NCI-H446 (cell line): ENCODE measurements around the gene ZNF614.
"Not testable (repeated sequence)": the region's sequence is repeated elsewhere in the genome, so short reads cannot be mapped to it uniquely, and the experiment has no call there.

Experiments
- DNase-seq, 2 experiments: peaks; one replicate each; lab custom pipeline; 2025; lab: John Stamatoyannopoulos, UW

Gene ZNF614

DNA sequence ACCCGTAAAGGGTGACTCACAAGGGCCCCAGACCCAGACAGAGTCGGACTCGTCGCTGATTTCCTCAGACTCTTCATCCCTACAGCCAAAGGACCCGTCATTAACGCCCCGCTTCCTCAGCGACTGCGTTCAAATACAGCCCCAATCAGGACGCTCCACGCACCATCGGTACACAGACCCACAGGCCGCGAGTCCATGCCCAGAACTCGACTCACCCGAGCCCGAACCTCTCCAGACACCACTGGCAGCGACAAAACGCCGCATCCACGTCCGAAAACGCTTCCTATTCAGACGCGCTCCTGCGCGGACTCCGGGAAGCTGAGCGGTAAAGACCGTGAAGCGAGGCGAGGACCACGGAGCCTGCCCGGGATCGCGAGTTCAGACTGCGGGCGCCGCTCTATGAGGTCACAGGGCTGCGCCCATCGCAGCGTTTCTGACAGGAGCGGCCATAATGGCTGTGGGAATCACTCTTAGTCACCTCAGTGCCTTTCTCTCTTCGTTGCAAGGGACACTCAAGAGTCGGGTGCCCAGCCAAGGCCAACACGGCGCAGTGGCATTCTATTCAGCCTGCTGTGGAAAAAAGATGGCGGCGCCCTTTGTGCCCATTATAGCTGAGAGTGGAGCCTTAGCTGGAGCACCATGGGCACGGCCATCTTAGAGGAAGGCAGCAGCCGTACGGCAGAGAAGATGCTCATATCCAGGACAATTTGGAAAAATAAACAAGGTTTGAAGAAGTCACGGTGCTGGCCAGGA, at the start of gene ZNF614:
ZNF614 (minus strand) TSS at position 353 of the 753 bp plus-strand sequence. CDS start 2,634 bp downstream, outside the sequence.
- DNase-seq, result peak; percentile 69 to 85

DNA sequence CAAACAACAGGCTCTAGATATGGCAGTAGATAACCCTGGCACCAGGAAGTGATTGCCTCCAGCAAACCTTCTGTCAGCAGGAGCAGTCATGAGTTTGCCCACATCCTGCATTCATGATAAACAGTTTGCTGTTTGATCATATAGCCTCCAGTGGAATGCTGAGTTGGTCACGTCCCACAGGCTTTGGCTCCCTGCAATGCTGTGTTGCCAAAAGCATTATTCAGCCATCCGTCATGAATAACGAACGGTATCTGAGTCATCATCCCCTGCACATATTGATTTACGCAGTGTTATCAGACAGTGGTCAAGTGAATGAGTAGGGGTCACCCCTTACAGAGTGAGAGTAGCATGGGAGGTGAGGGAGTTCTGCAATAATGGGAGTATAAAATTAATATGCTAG, 42.3 kb upstream of the ZNF614 start:
- no peak for DNase-seq

DNA sequence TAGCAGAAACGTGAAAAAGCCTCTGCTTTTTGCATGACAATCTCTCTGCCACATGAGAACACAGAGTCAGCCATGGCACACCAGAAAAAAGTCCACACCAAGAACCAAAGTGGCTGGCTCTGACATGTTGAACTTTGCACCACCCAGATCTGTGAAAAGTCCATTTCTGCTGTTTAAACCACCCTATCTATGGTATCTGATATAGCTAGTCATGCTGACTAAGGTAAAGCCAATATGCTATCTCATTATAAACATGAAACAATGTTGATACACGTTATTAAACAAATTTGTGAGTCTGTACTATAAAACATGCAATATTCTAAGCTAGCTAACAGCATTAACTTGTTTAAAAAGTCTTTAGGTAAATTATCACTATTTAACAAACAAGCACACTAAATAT, 41.5 kb upstream of the ZNF614 start:
- DNase-seq, result no peak

DNA sequence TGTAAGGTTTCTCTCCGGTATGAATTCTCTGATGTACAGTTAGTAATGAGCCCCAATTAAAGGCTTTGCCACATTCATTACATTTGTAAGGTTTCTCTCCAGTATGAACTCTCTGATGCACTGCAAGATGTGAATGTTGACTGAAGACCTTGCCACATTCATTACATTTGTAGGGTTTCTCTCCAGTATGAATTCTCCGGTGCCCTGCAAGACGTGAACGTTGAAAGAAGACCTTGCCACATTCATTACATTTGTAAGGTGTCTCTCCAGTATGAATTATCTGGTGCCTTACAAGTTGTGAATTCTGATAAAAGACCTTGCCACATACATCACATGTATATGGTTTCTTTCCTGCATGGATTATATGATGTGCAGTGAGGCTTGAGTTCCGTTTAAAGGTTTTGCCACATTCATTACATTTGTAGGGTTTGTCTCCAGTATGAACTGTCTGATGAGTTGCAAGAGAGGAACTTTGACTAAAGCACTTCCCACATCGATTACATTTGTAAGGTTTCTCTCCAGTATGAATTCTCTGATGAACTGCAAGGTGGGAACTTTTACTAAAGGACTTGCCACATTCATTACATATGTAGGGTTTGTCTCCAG, 38.2 kb upstream of the ZNF614 start:
- no peak for DNase-seq

DNA sequence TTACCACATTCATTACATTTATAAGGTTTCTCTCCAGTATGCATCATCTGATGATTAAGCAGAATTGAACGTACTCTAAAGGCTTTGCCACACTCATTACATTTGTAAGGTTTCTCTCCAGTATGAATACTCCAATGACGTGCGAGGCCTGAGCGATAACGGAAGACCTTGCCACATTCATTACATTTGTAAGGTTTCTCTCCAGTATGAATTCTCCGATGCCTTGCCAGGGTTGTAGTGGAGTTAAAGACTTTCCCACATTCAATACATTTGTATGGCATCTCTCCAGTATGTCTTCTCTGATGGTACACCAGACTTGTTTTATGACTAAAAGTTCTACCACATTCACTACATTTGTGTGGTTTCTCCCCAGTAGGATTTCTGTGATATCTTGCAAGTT, 37.2 kb upstream of the ZNF614 start:
- no peak for DNase-seq

DNA sequence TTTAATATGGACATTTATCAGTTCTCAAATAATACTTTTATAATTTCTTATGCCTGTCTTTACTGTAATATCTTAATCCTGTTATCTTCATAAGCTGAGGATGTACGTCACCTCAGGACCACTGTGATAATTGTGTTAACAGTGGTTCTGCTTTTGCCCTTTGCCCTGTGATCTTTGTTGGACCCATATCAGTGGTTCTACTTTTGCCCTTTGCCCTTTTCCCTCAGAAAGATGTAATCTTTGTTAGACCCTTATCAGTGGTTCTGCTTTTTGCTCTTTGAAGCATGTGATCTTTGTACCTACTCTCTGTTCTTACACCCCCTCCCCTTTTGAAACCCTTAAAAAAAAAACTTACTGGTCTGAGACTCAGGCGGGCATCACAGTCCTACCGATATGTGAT, 28.3 kb upstream of the ZNF614 start:
- not testable (repeated sequence) for DNase-seq

GRCh38 chr19:52051736-52052135, 23.6 kb upstream of the ZNF614 start:
- not testable (repeated sequence) for DNase-seq

DNA sequence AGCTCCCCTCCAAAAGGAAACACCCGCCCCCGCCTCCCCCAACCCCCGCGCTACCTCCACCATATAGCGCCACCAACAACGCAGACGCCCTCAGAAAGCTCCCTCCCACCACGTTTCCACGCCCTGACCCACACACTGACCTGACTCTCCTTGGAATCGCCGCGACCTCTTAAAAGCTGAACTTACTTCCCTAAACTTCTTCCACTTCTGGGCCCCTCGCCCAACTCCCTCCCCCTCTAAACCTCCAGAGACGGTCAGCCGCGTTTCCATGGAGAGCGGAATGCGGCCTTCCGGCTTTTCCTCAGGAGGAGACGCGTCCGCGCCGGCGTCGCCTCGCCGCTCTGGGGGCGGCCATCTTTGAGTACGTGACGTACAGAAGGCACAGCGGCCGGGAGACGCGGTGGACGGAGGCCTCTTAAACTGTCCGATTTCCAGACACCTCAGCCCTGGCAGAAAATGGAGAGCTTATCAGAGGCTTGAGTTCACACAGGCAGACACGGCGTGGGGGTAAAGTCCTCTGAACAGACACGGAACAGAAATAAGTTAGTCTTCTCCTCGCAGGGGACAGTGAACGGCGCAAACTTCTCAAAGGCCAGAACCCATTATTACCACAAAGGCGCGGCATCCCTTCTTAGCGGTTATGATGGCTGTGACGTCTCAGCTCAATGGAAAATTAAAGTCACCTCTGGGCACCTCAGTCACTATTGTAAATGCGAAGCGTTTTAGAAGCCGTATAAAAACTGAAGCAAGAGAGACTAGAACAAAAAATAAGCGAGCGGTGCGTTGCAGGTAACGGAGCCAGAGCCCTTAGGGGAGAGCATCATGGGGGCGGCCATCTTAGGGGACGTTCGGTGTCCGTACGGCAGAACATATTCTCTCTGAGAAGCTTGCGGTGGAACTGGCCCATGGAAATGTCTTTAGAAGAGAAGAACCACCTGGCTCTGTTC, 20.6 kb upstream of the ZNF614 start, which contains the start of gene ZNF432:
ZNF432 (minus strand) TSS at position 284 of the 947 bp plus-strand sequence. CDS start 1,970 bp downstream, outside the sequence.
- peak; percentile 85 to 94 for DNase-seq

- no peak for DNase-seq
These were observed 11.0 kb upstream of the ZNF614 start for GRCh38 chr19:52039169-52039568.

- no peak for DNase-seq
These were observed 6.0 kb upstream of the ZNF614 start for GRCh38 chr19:52034051-52034728.

DNA sequence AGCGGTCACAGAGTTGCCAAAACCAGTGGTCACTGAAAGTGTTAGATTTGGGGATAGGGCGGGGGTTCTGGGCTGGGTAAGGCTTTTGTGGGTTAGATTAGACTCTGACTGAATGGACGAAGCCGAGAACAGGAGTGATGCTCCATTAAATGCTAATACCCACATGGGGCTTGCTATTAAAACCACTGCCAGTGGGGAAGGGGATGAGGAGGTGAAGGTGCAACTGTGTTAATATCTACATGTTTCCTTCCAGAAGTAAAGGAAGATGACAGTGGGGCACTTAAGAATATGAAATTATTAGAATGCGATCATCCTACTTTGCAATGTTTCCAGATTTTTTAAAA, 573 bp upstream of the ZNF614 start:
- peak in 1 of 2 experiments; percentile 60 for DNase-seq

DNA sequence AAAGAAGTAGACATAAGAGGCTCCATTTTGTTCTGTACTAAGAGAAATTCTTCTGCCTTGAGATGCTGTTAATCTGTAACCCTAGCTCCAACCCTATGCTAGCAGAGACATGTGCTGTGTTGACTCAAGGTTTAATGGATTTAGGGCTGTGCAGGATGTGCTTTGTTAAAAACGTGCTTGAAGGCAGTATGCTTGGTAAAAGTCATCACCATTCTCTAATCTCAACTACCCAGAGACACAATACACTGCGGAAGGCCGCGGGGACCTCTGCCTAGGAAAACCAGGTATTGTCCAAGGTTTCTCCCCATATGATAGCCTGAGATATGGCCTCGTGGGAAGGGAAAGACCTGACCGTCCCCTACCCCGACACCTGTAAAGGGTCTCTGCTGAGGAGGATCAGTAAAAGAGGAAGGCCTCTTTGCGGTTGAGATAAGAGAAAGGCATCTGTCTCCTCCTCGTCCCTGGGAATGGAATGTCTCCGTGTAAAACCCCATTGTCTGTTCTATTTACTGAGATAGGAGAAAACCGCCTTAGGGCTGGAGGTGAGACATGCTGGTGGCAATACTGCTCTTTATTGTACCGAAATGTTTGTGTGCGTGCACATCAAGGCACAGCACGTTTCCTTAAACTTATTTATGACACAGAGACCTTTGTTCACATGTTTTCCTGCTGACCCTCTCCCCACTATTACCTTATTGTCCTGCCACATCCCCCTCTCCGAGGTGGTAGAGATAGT, 1.8 kb downstream of the ZNF614 start:
- not testable (repeated sequence) for DNase-seq

DNA sequence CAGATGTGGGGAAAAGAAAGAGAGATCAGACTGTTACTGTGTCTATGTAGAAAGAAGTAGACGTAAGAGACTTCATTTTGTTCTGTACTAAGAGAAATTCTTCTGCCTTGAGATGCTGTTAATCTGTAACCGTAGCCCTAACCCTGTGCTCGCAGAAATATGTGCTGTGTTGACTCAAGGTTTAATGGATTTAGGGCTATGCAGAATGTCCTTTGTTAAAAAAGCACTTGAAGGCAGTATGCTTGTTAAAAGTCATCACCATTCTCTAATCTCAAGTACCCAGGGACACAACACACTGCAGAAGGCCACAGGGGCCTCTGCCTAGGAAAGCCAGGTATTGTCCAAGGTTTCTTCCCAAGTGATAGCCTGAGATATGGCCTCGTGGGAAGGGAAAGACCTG, 3.7 kb downstream of the ZNF614 start:
- not testable (repeated sequence) for DNase-seq

GRCh38 chr19:52022193-52022592, 6.0 kb downstream of the ZNF614 start:
- no peak for DNase-seq

- DNase-seq, result no peak
These were observed 7.7 kb downstream of the ZNF614 start for GRCh38 chr19:52020506-52020905.

- DNase-seq, result no peak
These were observed 17.5 kb downstream of the ZNF614 start for GRCh38 chr19:52010674-52011073.

DNA sequence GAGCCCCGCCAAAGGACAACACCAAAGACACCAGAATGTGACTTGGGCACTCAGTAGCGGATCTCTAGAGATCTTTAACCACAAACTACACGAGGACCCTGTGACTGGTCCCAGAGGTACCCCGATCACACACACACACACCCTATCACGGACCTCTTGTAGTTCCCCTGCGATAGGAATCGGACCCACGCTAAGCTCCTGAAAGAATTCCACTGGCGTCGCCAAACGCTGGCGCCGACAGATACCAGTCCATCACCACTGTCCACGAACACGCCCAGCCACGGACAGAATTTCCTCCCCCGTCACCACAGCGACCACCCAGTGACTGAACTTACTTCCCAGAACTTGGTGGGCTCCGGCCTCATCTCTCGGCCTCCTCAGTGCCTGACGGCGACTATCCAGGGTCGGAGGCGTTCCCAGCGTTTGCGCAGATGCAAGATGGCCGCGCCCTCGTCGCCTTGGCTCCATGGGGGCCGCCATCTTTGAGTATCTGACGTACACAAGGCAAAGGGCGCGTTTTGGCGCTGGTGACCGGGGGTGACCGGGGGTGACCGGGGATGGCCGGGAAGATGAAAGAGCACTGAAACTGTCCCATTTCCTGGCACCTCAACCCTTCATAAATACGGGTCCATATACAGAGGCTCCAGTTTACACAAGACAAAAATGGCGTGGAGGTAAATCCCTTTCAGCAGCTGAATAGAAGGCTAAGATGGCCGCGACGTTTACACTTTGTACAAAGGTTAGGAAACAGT, 20.2 kb downstream of the ZNF614 start, which contains the start of gene ZNF615:
ZNF615 (minus strand) TSS at position 406 of the 752 bp plus-strand sequence. CDS start 4,500 bp downstream, outside the sequence.
- DNase-seq, result peak; percentile 85 to 92

GRCh38 chr19:52007451-52007805, 20.8 kb downstream of the ZNF614 start:
- no peak for DNase-seq

GRCh38 chr19:51994048-51994644, 34.0 kb downstream of the ZNF614 start:
- no peak for DNase-seq

DNA sequence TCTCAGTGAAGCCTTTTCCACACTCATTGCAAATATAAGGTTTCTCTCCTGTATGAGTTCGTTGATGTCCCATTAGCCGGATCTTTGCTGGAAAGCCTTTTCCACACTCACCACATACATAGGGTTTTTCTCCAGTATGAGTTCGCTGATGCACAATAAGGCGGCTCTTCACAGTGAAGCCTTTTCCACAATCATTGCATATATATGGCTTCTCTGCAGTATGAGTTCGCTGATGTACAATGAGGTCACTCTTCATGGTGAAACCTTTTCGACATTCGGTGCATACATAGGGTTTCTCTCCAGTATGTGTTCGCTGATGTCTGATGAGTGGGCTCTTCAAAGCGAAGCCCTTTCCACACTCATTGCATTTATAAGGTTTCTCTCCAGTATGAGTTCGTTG, 34.8 kb downstream of the ZNF614 start:
- DNase-seq, result no peak
